Measurements from ENCODE around the gene ERAP2.
"Not testable (repeated sequence)": the region's sequence is repeated elsewhere in the genome, so short reads cannot be mapped to it uniquely, and the experiment has no call there.

Gene ERAP2

DNA sequence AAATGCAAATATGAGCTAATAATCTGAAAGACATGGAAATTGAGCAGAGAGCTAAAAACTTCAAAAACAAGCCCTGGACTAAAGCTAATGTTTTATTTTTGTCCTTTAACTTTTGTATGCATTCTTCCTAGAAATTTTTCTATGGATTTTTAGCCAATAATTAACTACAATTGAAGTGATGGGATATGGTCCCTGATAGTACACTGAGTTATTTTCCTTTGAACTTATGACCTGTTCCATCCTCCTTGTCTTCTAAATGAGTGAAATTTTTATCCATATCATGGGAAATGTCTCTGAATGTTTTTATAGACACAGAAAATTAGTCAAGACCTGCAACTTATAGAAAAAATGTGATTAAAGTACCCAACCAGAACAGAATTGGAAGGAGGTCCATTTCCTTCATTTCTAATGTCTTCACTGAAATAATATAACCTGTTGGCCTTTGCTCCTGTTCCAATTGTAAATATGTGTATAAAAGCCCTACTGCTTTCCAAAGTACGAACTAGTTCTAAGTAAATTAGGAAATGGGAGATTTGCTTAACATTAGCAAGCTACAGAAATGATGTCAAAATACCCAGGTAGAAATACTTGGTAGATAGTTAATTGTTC lies 11.3 kb upstream of the ERAP2 start:
- no peak for DNase-seq

DNA sequence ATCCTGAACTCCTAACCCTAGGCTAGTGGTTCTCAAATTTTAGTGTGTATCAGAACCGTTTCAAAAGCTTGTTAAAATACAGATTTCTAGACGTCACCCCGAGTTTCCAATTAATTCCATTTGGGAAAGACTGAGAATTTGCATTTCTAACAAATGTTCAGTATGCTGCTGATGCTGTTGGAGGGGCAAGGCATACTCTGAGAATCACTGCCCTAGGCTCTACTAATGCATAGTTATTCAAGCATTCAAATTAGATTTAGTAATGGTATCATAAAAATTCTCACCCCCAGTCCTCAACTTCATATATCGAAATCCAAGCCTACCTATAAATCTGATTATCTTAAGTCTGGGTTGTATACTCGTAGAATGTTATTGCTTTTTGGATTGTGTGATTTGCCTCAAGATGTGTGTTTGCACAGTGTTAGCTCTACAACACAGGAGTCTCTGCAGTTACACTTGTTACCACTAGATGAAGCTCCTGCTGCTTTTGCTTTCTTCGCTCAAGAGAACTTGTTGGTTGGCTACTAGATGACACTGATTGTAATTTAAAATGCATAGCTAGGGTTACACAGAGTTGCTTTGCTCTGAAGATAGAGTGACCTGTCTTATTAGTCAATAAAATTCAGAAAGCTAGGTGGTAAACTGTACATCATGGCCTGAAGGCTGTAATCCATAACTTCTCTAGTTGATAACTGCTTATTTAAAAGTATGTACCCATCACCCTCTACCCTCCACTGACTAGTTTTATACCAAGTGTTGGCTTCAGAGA lies 7.5 kb upstream of the ERAP2 start:
- DNase-seq, result no peak

DNA sequence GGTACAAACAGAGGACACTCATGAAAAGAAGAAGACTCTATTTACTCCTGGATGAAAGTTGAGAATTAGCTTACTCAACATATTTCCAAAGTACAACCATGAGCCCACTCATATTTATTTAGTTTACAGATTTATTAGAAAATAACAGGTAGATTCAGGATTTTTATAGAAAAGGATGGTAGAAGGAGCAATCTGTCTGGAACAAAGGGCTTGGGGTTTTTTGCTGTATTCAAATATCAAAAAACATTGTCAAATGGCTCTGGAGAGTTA lies 7.0 kb upstream of the ERAP2 start:
- no peak for DNase-seq

DNA sequence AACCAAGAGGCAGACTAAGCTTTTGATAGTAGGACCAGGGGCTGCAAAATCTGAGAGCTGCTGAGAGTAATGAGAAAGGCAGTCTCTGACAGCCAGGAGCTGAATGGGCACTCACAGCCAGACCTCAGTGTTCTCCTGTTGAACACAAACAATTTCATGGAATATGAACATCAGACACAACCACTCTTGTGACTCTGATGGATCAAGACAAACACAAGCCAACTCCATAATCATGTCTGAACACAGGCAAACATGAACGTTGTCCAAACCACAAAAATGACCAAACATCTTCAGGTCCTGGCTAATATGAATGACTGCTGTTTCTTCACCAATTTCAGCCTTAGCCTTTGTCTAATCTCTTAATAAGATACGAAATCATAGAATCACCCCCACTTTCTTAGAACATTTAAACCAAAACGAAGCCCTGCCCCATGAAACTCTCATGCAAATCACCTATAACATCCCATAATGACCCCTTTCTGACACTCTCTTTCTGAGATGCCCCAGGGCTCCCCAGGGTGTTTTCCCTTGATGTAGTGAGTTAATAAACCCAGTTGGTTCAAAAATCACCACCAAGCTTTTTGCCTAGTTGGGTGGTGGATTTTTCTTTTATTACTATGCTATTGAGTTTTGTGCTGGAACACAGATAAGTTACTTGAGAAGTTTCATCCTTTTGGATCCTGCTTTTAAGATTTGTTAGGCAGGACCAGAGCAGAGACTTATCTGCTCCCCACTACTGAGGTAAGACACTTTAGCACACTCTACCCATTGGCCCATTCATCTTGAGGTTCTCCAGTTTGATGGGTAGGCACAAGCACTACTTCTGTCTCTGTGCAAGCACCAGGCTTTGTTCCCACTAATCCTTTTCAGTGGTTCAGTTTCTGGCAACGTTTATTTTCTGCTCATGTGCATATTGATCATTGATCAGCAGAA lies 5.9 kb upstream of the ERAP2 start:
- DNase-seq, result no peak

DNA sequence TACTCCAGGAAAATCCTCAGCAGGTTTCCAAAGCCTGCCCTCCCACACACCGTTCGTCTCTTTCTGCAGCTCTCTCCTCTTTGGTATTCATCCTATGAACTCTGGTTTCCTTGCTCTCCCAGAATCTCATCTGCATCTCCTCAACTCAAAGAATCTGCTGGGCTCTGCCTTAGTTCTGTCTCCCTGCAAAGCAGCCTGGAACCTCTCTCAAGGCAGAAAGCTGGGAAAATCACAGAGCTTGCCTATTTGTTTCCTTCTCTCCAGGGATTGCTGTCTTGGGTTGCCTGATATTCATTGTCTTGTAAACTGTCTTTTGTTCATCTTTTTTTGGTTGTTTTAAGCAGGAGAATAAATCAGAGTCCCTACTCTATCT lies 5.3 kb upstream of the ERAP2 start:
- no peak for DNase-seq

DNA sequence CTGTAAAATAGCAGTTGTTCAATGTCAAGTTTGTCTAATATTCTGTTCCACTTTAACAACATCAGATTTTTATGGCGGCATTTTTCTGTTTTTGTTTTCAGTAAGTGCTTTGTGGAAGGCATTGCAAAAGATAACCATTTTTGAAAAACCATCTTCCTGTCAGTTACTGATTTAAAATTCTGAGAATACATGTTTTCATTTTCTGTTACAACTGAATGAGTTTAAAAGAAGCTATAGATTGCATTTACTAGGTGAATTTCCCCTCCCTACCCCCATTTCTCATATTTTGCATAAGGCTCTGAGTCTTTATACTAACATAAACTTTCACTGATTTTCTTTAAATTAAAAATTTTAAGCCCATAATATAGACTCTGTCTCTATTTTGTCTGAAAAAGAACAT lies 4.6 kb upstream of the ERAP2 start:
- no peak for DNase-seq

DNA sequence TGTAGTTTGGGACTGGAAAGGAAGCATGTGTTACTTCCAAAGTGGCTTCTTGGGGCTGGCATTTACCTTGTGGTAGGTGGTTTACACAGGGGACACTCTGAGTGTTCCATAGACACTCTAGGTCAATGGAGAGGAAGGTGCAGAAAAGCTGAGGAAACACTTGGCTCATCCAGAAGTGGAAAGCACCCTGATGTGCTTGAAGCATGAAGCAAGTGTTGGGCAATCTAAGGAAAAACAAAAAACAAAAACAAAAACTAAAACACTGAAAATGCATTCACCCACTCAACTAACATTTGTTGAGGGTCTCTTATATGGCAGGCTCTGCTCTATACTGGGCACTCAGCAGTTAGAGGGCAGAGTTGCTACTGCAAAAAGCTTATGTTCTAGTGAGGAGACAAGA lies 2.9 kb upstream of the ERAP2 start:
- DNase-seq, result no peak

DNA sequence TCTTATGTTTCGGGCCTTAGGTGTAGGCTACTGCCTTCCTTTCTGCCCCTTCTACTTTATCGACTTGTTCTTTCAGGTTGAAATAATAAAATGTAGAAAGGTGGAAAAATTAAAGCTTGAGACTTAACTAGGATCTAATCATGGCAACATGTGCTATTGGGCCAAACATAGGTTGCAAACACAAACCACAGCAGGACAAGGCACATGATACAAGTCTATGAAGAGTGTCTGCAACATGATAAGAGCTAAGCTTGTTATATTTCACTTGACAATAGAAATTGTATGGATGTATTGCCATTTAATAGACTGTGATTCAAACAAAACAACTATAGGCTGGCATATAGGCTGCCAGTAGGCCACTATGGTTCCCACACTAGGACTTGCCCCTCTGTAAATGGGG lies 1.7 kb upstream of the ERAP2 start:
- no peak for DNase-seq

DNA sequence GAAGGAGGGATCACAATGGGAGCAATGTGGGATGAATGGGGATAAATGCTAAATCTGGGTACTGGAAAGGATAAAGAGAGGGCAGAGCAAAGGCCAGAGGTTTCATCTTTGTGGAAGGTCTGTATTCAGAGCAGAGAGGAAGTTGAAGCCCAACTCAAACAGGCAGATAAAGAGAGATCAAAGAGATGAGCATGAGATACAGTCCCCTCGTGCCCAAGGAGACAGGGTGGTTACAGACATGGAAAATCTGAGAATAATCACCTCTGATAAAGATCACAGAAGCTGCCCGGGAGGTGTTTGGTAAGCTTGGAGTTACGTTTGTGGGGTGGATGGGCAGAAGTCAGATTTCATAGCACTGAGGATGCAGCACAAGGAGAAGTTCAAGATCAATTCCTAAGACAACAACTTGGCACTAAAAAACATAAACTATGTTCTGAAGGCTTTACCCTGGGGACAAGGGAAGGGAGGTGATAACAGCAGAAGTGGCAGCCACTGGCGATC lies 459 bp upstream of the ERAP2 start:
- no peak for DNase-seq

DNA sequence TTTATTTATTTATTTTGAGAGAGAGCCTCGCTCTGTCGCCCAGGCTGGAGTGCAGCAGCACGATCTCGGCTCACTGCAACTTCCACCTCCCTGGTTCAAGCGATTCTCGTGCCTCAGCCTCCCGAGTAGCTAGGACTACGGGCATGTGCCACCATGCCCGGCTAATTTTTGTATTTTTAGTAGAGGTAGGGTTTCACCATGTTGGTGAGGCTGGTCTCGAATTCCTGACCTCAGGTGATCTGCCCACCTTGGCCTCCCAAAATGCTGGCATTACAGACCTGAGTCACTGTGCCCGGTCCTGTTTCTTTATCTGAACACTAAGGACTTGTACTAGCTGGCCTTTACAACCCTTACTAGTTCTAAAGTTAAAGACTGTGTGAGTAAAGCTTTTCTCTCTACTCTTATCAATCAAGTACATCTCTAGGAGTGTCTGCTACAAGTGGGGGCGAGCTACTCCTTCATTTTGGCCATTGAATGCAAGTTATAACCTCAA lies 723 bp downstream of the ERAP2 start:
- not testable (repeated sequence) for DNase-seq

DNA sequence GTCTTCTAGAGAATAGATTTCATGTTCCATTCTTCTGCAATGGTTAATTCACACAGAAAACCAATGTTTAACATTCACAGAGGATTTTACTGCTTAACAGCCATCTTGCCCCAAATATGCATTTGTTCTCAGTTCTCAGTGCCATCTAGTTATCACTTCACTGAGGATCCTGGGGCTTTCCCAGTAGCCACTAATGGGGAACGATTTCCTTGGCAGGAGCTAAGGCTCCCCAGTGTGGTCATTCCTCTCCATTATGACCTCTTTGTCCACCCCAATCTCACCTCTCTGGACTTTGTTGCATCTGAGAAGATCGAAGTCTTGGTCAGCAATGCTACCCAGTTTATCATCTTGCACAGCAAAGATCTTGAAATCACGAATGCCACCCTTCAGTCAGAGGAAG lies 3.4 kb downstream of the ERAP2 start:
- DNase-seq, result no peak

DNA sequence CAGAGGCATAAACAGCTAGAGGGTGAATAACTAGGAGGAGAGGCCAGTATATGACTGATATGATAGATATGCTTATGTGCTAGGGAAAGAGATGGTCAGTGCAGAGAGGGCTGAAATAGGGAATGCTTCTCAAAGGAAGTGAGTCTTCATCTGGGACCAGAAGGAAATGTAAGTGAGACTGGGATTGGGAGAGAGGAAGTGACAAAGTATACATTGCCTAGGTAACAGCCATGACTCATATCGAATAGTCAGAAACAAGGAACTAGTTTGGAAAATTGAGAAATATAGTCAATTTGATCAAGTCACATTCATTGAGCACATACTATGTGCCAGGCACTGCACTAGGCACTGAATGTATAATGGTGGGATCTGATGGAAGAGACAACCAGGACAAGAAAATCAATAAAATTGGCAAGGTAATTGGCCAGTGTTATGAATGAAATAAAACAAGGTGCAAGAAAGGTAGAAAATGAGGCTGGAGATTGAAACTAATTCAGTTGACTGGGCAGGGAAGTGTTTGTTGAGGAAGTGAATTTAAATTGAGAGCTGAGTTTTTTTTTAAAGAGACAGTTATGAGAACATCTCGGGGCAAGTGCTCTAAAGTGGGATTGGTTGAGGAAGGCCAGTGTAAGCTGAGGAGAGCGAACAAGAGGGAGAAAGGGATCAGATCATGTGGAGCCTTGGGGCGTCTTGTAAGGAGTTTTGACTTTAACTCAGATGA lies 4.3 kb downstream of the ERAP2 start:
- no peak for DNase-seq

DNA sequence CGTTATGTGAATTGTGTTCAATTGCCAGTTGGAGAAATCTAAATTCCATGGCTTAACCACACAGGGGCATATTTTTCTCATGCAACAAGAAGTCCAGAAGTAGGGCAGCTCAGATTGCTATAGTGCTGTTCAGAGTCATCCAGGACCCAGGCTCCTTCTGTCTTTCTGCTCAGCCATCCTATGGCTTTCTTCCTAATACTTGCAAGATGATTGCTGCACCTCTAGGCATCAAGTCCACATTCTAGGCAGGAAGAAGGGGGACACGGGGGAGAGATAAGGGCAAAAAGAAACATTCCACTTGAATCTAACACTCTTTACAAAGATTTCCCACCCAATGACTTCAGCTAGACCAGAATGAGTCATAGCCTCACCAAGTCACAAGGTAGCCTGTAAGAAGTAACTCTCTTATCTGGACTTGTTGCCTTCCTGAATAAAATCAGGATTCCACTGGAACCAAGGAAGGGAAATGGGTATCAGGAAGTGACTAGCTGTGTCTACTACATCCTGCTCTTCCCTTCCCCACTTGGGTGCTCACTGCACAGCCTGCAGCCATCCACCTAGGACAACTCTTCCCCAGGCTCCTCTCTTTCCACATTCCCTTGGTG lies 5.3 kb downstream of the ERAP2 start:
- DNase-seq, result no peak

DNA sequence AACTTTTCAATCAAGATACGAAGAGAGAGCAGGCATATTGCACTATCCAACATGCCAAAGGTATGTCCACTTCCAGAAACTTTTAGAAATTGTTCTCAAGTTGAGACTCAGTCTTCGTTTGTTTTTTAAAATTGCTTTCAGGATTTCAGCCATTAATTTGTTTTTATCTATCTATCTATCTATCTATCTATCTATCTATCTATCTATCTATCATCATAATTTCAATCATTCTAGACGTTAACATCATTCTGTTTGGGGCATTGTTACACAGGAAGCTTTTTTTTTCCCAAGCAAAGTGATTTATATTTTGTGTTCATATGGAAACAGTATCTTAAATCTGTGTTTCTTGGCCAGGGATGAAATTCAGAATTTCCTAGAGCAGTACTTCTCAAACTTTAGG lies 7.6 kb downstream of the ERAP2 start:
- no peak for DNase-seq

DNA sequence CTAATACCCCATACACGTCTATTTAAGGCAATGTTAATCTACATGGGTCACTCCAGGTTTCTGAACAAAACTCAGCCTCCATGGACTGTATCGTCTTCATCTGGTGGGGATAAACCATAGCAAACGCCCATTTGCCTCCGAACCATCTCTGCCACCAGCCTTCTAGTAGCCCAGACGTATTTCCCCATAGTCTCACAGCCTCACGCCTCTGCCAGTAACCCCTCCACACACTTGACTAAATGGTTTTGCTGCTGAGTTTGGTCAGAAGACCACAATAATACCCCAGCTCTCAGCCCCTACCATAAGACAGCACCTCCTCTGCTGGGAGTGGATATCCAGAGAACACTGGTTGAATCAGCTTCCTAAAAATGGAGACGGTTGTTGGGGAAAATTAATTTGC lies 8.7 kb downstream of the ERAP2 start:
- no peak for DNase-seq

DNA sequence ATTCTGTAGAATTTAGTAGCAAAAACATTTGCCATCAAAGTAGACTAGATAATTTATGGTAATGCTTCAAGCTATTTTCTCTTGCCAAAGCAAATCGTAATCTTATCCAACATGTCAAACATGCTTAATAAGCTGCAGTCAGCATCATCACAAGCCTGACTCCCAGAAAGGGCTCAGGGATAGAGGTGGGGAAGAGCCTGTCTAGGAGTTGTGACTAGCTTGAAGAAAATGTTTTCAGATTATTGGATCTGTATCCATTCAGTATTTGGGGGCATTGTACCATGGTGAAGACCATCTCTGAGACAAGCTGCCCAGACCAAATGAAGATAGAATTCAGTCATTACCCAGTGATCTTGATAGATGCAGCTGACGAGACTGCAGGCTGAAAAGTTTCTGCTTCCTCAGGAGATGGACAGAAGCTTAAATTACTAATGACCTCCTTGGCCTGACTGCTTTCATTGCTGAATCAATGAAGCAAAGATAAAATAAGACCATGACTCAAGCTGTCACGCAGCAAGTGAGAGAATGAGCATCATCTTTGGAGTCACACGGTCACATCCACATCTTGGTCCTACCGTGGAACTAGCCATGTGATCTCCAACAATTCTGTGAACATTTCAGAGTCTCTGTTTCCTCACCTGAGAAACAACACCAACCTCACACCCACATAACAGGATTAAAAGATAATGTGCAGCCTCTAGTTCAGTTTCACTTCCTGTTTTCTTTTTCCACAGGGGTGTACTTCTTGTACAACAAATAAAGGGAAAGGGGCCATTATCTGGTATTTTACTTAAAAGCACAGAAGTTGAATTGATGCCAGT lies 9.4 kb downstream of the ERAP2 start:
- DNase-seq, result no peak

DNA sequence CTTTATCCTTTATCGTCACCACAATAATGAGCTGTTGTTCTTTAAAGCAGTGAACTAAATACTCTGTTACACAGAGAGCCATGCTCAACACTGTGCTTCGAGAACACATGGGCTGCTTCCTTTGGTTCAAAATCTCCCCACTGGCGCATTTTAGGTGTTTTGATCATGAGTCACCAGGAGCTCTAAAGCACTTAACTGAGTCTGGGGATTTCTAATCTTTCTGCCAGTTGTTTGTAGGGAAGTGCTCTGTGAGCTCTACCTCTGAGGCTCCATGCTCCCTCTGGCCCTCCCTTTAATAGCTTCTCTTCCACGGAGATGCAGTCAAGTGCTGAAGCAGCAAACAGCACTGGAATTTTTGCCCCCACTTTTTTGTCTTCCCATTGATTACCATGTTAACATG lies 17.0 kb downstream of the ERAP2 start:
- no peak for DNase-seq

DNA sequence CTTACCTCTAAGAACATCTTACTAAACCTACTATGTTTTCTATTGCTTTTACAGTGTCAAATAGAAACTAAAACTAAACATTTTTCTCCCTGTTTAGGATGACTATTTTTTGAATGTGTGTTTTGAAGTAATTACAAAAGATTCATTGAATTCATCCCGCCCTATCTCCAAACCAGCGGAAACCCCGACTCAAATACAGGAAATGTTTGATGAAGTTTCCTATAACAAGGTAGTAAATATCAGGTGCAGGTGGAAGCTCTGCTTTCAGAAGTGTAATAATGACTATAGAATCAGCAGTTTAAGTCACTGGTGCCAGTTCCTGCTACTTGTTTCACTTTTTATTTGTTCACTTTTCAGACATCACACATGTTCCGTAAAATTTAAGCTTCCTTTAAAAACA lies 20.0 kb downstream of the ERAP2 start:
- no peak for DNase-seq

DNA sequence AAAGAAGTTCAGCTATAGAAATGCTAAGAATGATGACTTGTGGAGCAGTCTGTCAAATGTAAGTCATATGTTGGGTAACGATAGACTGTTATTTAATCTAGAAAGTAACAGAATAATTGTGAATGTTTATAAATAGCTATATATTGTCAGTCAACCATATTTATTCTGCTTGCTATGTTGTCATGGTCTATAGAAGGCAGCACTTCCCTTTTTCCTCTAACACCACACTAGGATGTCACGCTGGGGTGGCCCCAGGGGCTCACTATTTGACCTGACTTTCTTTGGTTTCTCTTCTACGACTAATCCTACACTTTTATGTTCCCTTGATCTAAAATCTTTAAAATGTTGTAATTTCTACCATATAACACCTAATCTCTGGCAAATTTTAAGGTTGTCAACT lies 20.5 kb downstream of the ERAP2 start:
- DNase-seq, result no peak

DNA sequence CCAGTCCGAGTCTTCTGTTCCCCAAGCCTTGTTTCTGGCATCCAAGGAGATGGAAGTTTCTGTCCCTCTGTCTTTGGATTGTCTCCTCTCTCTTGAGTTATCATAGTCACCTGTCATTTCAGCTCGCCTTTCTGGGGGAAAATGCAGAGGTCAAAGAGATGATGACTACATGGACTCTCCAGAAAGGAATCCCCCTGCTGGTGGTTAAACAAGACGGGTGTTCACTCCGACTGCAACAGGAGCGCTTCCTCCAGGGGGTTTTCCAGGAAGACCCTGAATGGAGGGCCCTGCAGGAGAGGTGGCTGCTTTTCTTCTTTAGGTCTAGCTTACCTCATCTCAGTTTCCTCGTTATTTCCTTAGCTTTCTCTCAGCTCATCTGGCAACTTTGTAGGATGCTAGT lies 25.1 kb downstream of the ERAP2 start:
- DNase-seq, result no peak

DNA sequence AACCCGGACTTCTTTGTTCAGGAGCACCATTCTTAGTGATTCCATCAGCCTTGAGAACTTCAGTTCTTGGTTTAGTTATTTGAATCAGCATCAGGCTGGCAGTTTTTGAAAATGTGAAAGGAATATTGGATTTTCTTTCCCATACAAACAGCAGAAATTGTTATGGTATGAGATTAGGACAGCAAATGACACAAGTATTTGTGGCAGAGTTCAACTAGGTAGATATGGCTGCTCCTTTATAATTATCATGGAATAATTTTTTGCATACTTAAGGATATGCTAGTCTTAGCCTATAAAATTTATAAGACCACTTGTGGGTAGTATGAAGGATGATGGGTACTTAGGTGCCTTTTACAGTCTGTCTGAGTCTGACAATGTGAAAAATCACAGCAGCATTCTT lies 25.5 kb downstream of the ERAP2 start:
- no peak for DNase-seq

DNA sequence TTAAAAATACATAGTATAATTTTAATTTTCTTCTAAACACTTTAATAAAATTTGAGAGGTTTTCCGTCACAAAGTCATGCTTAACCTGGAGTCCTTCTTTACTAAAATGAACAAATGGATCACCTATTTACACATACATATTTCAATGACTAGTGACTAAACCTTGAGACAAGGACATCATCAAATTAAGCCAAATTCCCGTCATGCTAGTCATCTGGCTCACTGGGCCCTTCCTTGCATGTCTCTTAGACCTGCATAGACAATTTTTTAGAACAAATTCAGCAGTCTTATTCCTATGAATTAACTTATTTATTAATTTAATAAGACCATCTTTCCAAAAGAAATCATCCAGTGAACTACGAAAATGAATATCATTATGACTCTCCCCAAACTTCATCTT lies 26.6 kb downstream of the ERAP2 start:
- no peak for DNase-seq

All from left hindlimb (tissue), 1 donor.